ENCODE measurements around the gene RNF26. TPM values are rescaled to one million over a fixed set of nuclear protein-coding genes. Genes with fewer than 3 reads are reported as not detected.

The RNF26 gene
- total and polyA plus RNA-seq, 2 of the 4 experiments (the other 2 are of a cell fraction), result 3.4 to 36.7 TPM

DNA sequence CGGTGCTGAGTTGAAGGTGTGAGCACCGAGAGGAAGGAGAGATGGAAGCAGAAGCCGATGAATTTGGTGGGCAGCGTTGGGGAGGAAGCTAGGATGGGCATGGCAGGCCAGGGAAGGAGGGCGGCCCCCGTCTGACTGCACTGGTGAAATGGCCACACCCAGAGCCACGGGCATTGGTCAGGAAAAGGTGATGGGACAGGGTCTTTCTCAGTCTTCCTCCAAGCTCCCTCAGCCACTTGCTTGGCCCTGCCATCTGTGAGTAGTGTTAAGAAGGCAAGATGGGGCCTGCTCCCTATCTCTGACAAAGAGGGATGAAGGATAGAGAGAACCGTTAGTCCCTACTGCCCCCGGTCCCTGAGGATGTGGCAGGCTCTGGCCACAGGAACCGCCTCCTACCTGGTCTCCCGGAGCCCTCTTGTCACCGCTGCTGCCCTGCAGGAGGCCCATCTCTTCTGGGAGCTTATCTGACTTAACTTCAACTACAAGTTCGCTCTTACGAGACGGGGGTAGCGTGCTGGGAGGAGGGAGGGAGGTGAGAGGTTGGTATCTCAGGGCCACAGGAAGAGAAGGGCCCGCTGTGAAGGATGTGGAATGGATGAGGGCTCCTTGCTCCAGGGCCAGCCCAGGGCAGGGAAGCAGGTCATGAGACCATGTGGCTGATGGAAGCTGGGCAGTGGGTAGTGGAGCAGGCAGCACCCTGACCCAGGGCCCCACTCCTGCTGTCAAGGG, 24.2 kb upstream of the RNF26 start (continued):
- no peak for TF ChIP-seq MXI1 (IDR thresholded peaks at IDR 0.05; ENCODE audit: borderline replicate concordance, low read depth, low read length)

GRCh38 chr11:119310682-119311052, 23.7 kb upstream of the RNF26 start:
- Histone ChIP-seq H2AK5ac (ENCODE audit: low read depth, low read length) (no peak overlapping the region), H2BK15ac (ENCODE audit: low read depth, low read length) (no peak overlapping the region), H2BK120ac (ENCODE audit: low read depth, low read length) (no peak overlapping the region), H3K4me2 (ENCODE audit: low read depth, low read length) (no peak overlapping the region), H3K36me3 (ENCODE audit: control insufficient read depth, insufficient read depth, low read length) (peaks cover 61% of the 10 kb centered on the region), H2BK20ac (ENCODE audit: low read depth, low read length) (no peak overlapping the region), H4K5ac (ENCODE audit: low read depth, low read length) (no peak overlapping the region), H3K4me1 (ENCODE audit: control insufficient read depth, insufficient read depth, low read length) (peaks cover 17% of the 10 kb centered on the region), H3K9me1 (ENCODE audit: insufficient read depth, low read length) (peaks cover 17% of the 10 kb centered on the region; the same call in 1 of the 2 replicates), H3K23ac (ENCODE audit: low read depth, low read length) (no peak overlapping the region), H3K27me3 (ENCODE audit: control insufficient read depth, insufficient read depth, low read length) (no peaks in the 10 kb centered on the region), H4K8ac (ENCODE audit: low read depth in 2 of 2, low read length in 2 of 2) (no peak overlapping the region), H3K27ac (ENCODE audit: insufficient read depth, low read length) (no peak overlapping the region), H3K9me3 (ENCODE audit: control insufficient read depth, insufficient read depth, low read length) (no peaks in the 10 kb centered on the region), H4K91ac (ENCODE audit: insufficient read depth, low read depth, low read length) (no peak overlapping the region), H3K18ac (ENCODE audit: low read depth, low read length) (no peak overlapping the region), H3K4me3 (ENCODE audit: insufficient read depth, low read depth, low read length) (no peak overlapping the region), H3K14ac (replicated peaks; ENCODE audit: low read depth, low read length) (no peak overlapping the region), H3K79me1 (ENCODE audit: low read depth in 1 of 2, low read length in 2 of 2) (peaks cover 10 to 44% of the 10 kb centered on the region in 2 experiments; a peak in 3 of 4 replicates), H3K9ac (ENCODE audit: low read depth, low read length) (no peak overlapping the region), H2AK9ac (replicated peaks; ENCODE audit: low read depth, low read length, poor library complexity) (no peak overlapping the region), H2BK5ac (ENCODE audit: low read depth, low read length, poor library complexity, severe bottlenecking) (no peak overlapping the region), H2AFZ (replicated peaks; ENCODE audit: low read length, poor library complexity) (no peak overlapping the region), H3K56ac (ENCODE audit: extremely low read depth, insufficient read depth, low read length) (no peak overlapping the region), H4K20me1 (ENCODE audit: insufficient read depth, low read length) (peaks cover 21% of the 10 kb centered on the region), H3K4ac (ENCODE audit: low read depth, low read length) (no peak overlapping the region)
- dilution Hi-C loops (cut with HindIII; ENCODE audit: low sequenced_read_pairs, unreplicated experiment) (no loop called here), intact Hi-C loops (cut with micrococcal nuclease) (no loop called here), in situ Hi-C loops (cut with MboI; ENCODE audit: low sequenced_read_pairs) (no loop called here)
- DNase-seq (no peak), ATAC-seq (ENCODE audit: low read depth) (no peak)
- CTCF ChIA-PET, result no interaction called here
- BruUV-seq (replicated peaks), result no TSS peak
- POLR2A ChIA-PET (ENCODE audit: unreplicated experiment), result interaction anchor here (0.5 kb wide), 1 partner anchor 225 kb away, joined by 5 read pairs; no protein-coding TSS in a partner anchor
- TF ChIP-seq CEBPB (IDR thresholded peaks at IDR 0.05; ENCODE audit: low read depth, low read length) (no peak), MXI1 (IDR thresholded peaks at IDR 0.05; ENCODE audit: borderline replicate concordance, low read depth, low read length) (no peak), RAD21 (IDR thresholded peaks at IDR 0.05; ENCODE audit: low read length) (no peak), FOS (IDR thresholded peaks at IDR 0.05; ENCODE audit: low read depth, low read length) (no peak), SMC3 (IDR thresholded peaks at IDR 0.05; ENCODE audit: low read depth, low read length) (no peak), MAZ (IDR thresholded peaks at IDR 0.05; ENCODE audit: borderline replicate concordance, low read depth, low read length) (no peak), CTCF (conservative IDR thresholded peaks at IDR 0.05; ENCODE audit: low read depth, low read length) (no peak), USF2 (IDR thresholded peaks at IDR 0.05; ENCODE audit: low read depth, low read length) (no peak), RFX5 (IDR thresholded peaks at IDR 0.05; ENCODE audit: low read depth, low read length) (no peak), ELK1 (IDR thresholded peaks at IDR 0.05; ENCODE audit: borderline replicate concordance, low read depth, low read length) (no peak), MAFK (IDR thresholded peaks at IDR 0.05; ENCODE audit: low read depth, low read length) (no peak), POLR2A (IDR thresholded peaks at IDR 0.05; ENCODE audit: low read depth, low read length) (no peak), NFE2L2 (IDR thresholded peaks at IDR 0.05; ENCODE audit: low read depth, low read length) (no peak)
- WGBS, 2 experiments (ENCODE audit: extremely low coverage in 2 of 2, insufficient read length in 1 of 2), result 94% methylated on average over 17 of the region's 20 CpGs; no CpG with 5 or more reads in 1 of the 2 experiments

Measured in IMR-90 (cell line).